Neutrophil (primary cell): Measurements from ENCODE around the gene CDC42EP1.
"Not testable (repeated sequence)": the region's sequence is repeated elsewhere in the genome, so short reads cannot be mapped to it uniquely, and the experiment has no call there.

Source experiments
- H3K27ac ChIP-seq: fragments of 200-600 bp; sonication (generic); 2 replicates; pipeline ENCODE4 v1.5.1; 2016; ENCODE audit warnings: mild to moderate bottlenecking, moderate library complexity
- H3K27me3 ChIP-seq: fragments of 200-600 bp; sonication (generic); 2 replicates; pipeline ENCODE4 v1.6.0; 2016; ENCODE audit warnings: mild to moderate bottlenecking
- H3K36me3 ChIP-seq: fragments of 200-600 bp; sonication (generic); 2 replicates; pipeline ENCODE4 v1.5.1; 2017
- H3K4me1 ChIP-seq, 2 experiments: fragments of 200-600 bp in 1 of 2; sonication (generic) in 1 of 2; 1 replicate in 1 of 2; 2 replicates in 1 of 2; pipeline versions ENCODE4 v1.5.1 to v1.6.1; 2013 to 2016; ENCODE audit warnings: low read depth in 1 of 2, low read length in 1 of 2, mild to moderate bottlenecking in 1 of 2, moderate library complexity in 1 of 2; ENCODE audit not compliant: control insufficient read depth in 1 of 2, insufficient read depth in 1 of 2
- H3K4me3 ChIP-seq, 2 experiments: fragments of 200-600 bp in 1 of 2; sonication (generic) in 1 of 2; 1 replicate in 1 of 2; 2 replicates in 1 of 2; pipeline ENCODE4 v1.5.1; 2013 to 2016; ENCODE audit warnings: low read depth in 1 of 2, low read length in 1 of 2, mild to moderate bottlenecking in 1 of 2, moderate library complexity in 1 of 2
- H3K9me3 ChIP-seq: fragments of 200-600 bp; sonication (generic); 2 replicates; pipeline ENCODE4 v1.5.1; 2016
- CTCF ChIP-seq: fragments of 200-600 bp; sonication (generic); IDR thresholded peaks from 2 replicates; pipeline ENCODE4 v1.5.1; 2016; ENCODE audit warnings: antibody characterized with exemption

CDC42EP1 gene

GRCh38 chr22:37549704-37550059 lies 10.6 kb upstream of the CDC42EP1 start:
- TF ChIP-seq CTCF: no peak
- peaks cover 80% of the 10 kb centered on the region for H3K27me3 ChIP-seq
- H3K36me3 ChIP-seq: no peaks in the 10 kb centered on the region
- H3K27ac ChIP-seq: no peak overlapping the region
- peaks cover 15 to 16% of the 10 kb centered on the region in 2 experiments for H3K4me1 ChIP-seq
- H3K9me3 ChIP-seq: no peaks in the 10 kb centered on the region
- H3K4me3 ChIP-seq: no peak overlapping the region

GRCh38 chr22:37550921-37551320 lies 9.4 kb upstream of the CDC42EP1 start:
- not testable (repeated sequence) for H3K4me3 ChIP-seq, H3K36me3 ChIP-seq, H3K27ac ChIP-seq, H3K4me1 ChIP-seq, H3K9me3 ChIP-seq
- peaks cover 78% of the 10 kb centered on the region for H3K27me3 ChIP-seq

GRCh38 chr22:37551981-37552380 lies 8.3 kb upstream of the CDC42EP1 start:
- Histone ChIP-seq H3K36me3 (no peaks in the 10 kb centered on the region), H3K27me3 (peaks cover 78% of the 10 kb centered on the region), H3K4me1 (no peaks in the 10 kb centered on the region), H3K27ac (no peak overlapping the region), H3K4me3 (no peak overlapping the region), H3K9me3 (no peaks in the 10 kb centered on the region)
- no peak for TF ChIP-seq CTCF

- no peak for TF ChIP-seq CTCF
- Histone ChIP-seq H3K4me3 (no peak overlapping the region), H3K27me3 (peaks cover 79% of the 10 kb centered on the region), H3K36me3 (no peaks in the 10 kb centered on the region), H3K9me3 (no peaks in the 10 kb centered on the region), H3K4me1 (no peaks in the 10 kb centered on the region), H3K27ac (no peak overlapping the region)
These were observed 7.6 kb upstream of the CDC42EP1 start for GRCh38 chr22:37552524-37553163.

GRCh38 chr22:37553725-37554124 lies 6.6 kb upstream of the CDC42EP1 start:
- Histone ChIP-seq H3K36me3 (no peaks in the 10 kb centered on the region), H3K4me3 (no peak overlapping the region), H3K27ac (no peak overlapping the region), H3K4me1 (no peaks in the 10 kb centered on the region), H3K27me3 (peaks cover 82% of the 10 kb centered on the region), H3K9me3 (no peaks in the 10 kb centered on the region)
- no peak for TF ChIP-seq CTCF

- Histone ChIP-seq H3K4me3 (no peak overlapping the region), H3K27me3 (peaks cover 91% of the 10 kb centered on the region), H3K4me1 (no peaks in the 10 kb centered on the region), H3K27ac (no peak overlapping the region), H3K9me3 (no peaks in the 10 kb centered on the region), H3K36me3 (no peaks in the 10 kb centered on the region)
- no peak for TF ChIP-seq CTCF
These were observed 5.3 kb upstream of the CDC42EP1 start for GRCh38 chr22:37555029-37555428.
